Stimulated activated CD8-positive, alpha-beta memory T cell treated with anti-CD3 and anti-CD28 coated beads, Interleukin-4, amount 100 ng/mL, for 1 hour (primary cell): ENCODE measurements around the gene CRELD2.
A peak's percentile ranks its signal among the peaks of the same experiment; 100 is the strongest.

ENCODE experiments used
- DNase-seq, 2 donors: peaks; one replicate each; pipeline ENCODE4 v3.0.0-alpha.2; 2020; ENCODE audit warnings: low read depth in 2 of 2, low spot score in 1 of 2

CRELD2 gene

GRCh38 chr22:49917974-49918910, at the start of gene CRELD2, which contains the start of gene ALG12:
CRELD2 (plus strand) TSS chr22:49918634; CDS start chr22:49918770, 136 bp downstream.
ALG12 (minus strand) TSS chr22:49918438; CDS start chr22:49913765, 4,673 bp downstream.
- peak; percentile 91 to 96 for DNase-seq

GRCh38 chr22:49869086-49869830, 49.2 kb upstream of the CRELD2 start:
- DNase-seq, result no peak

- no peak for DNase-seq
Observed at GRCh38 chr22:49869845-49870712, 48.4 kb upstream of the CRELD2 start.

- DNase-seq, result no peak
Observed at GRCh38 chr22:49871482-49871881, 47.0 kb upstream of the CRELD2 start.

- DNase-seq, result no peak
Observed at GRCh38 chr22:49872347-49872746, 46.1 kb upstream of the CRELD2 start.

GRCh38 chr22:49873228-49873940, 45.0 kb upstream of the CRELD2 start:
- no peak for DNase-seq

- DNase-seq, result no peak
Observed at GRCh38 chr22:49877642-49878041, 40.8 kb upstream of the CRELD2 start.

GRCh38 chr22:49878206-49878605, 40.2 kb upstream of the CRELD2 start:
- no peak for DNase-seq

GRCh38 chr22:49879871-49880270, 38.6 kb upstream of the CRELD2 start:
- DNase-seq, result no peak

- DNase-seq, result no peak
Observed at GRCh38 chr22:49880281-49880680, 38.2 kb upstream of the CRELD2 start.

- DNase-seq, result no peak
Observed at GRCh38 chr22:49881856-49882255, 36.6 kb upstream of the CRELD2 start.

- DNase-seq, result no peak
Observed at GRCh38 chr22:49882519-49883293, 35.7 kb upstream of the CRELD2 start.

- DNase-seq, result no peak
Observed at GRCh38 chr22:49883294-49883640, 35.2 kb upstream of the CRELD2 start.

GRCh38 chr22:49884075-49884474, 34.4 kb upstream of the CRELD2 start:
- no peak for DNase-seq

- no peak for DNase-seq
Observed at GRCh38 chr22:49884503-49885260, 33.8 kb upstream of the CRELD2 start.

- DNase-seq, result no peak
Observed at GRCh38 chr22:49885281-49885680, 33.2 kb upstream of the CRELD2 start.

- no peak for DNase-seq
Observed at GRCh38 chr22:49885881-49886280, 32.6 kb upstream of the CRELD2 start.

- no peak for DNase-seq
Observed at GRCh38 chr22:49886346-49887063, 31.9 kb upstream of the CRELD2 start.
